Measurements from ENCODE around the gene MACC1. TPM values are rescaled to one million over a fixed set of nuclear protein-coding genes. Genes with fewer than 3 reads are reported as not detected.

MACC1 gene
- total and polyA plus RNA-seq, 2 experiments from 2014 or later, result 3.4 to 13.4 TPM

DNA sequence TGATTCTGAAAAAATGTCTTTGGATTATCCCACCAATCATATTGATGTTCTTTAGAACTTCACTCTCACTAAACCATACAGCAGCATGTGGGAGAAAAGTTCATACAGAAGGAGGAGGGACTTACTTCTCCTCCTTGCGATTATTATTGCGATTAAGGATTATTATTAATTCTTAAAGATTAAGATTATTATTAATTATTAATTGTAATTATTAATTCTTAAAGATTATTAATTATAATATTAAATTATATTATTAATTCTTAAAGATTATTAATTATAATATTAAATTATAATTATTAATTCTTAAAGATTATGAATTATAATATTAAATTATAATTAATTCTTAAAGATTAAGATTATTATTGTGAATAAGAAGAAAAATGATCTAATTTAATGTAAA lies 80.5 kb downstream of the MACC1 start:
- Mint-ChIP-seq H3K36me3 (ENCODE audit: low read depth) (peaks cover 8% of the 10 kb centered on the region; the same call in 2 of the 3 replicates), H3K4me1 (peaks cover 11% of the 10 kb centered on the region; the same call in 2 of the 3 replicates), H3K27ac (no peak overlapping the region), H3K9me3 (no peaks in the 10 kb centered on the region), H3K27me3 (ENCODE audit: insufficient read depth, low read depth, poor library complexity) (peaks cover 2% of the 10 kb centered on the region), H3K4me3 (no peak overlapping the region)
- Histone ChIP-seq H4K20me1 (replicated peaks; ENCODE audit: insufficient read depth) (no peaks in the 10 kb centered on the region), H3K79me2 (replicated peaks; ENCODE audit: insufficient read depth) (no peaks in the 10 kb centered on the region), H3K4me3 (no peak overlapping the region), H3K4me1 (ENCODE audit: insufficient read depth) (peaks cover 13% of the 10 kb centered on the region), H3K27ac (ENCODE audit: low read depth) (no peak overlapping the region), H3F3A (replicated peaks; ENCODE audit: low read depth) (0 out of 2 replicates have a peak, but pooled peaks cover 3% of the 10 kb centered on the region), H3K36me3 (ENCODE audit: insufficient read depth) (no peaks in the 10 kb centered on the region), H3K27me3 (ENCODE audit: insufficient read depth) (no peaks in the 10 kb centered on the region), H3K9me2 (ENCODE audit: insufficient read depth) (no peaks in the 10 kb centered on the region), H2AFZ (no peak overlapping the region), H3K4me2 (no peak overlapping the region)
- no peak for ATAC-seq
- DNase-seq (ENCODE audit: low spot score), result no peak
- TF ChIP-seq JUNB (IDR thresholded peaks at IDR 0.05; ENCODE audit: unreplicated experiment) (no peak), ZNF114 (CRISPR knock-in tag; IDR thresholded peaks at IDR 0.05) (no peak), ZNF331 (CRISPR knock-in tag; IDR thresholded peaks at IDR 0.05; ENCODE audit: low read depth) (no peak), CREB1 (CRISPR knock-in tag; IDR thresholded peaks at IDR 0.05; ENCODE audit: low read depth) (no peak), POLR2AphosphoS5 (IDR thresholded peaks at IDR 0.05; ENCODE audit: low read depth) (no peak), STAT1 (IDR thresholded peaks at IDR 0.05; ENCODE audit: unreplicated experiment) (no peak), EZH2 (IDR thresholded peaks at IDR 0.05; ENCODE audit: low read depth, unreplicated experiment) (no peak), NANOG (IDR thresholded peaks at IDR 0.05; ENCODE audit: borderline replicate concordance) (no peak), EZH2phosphoT487 (IDR thresholded peaks at IDR 0.05; ENCODE audit: unreplicated experiment) (no peak)
- TF ChIP-seq, protein P1, sequence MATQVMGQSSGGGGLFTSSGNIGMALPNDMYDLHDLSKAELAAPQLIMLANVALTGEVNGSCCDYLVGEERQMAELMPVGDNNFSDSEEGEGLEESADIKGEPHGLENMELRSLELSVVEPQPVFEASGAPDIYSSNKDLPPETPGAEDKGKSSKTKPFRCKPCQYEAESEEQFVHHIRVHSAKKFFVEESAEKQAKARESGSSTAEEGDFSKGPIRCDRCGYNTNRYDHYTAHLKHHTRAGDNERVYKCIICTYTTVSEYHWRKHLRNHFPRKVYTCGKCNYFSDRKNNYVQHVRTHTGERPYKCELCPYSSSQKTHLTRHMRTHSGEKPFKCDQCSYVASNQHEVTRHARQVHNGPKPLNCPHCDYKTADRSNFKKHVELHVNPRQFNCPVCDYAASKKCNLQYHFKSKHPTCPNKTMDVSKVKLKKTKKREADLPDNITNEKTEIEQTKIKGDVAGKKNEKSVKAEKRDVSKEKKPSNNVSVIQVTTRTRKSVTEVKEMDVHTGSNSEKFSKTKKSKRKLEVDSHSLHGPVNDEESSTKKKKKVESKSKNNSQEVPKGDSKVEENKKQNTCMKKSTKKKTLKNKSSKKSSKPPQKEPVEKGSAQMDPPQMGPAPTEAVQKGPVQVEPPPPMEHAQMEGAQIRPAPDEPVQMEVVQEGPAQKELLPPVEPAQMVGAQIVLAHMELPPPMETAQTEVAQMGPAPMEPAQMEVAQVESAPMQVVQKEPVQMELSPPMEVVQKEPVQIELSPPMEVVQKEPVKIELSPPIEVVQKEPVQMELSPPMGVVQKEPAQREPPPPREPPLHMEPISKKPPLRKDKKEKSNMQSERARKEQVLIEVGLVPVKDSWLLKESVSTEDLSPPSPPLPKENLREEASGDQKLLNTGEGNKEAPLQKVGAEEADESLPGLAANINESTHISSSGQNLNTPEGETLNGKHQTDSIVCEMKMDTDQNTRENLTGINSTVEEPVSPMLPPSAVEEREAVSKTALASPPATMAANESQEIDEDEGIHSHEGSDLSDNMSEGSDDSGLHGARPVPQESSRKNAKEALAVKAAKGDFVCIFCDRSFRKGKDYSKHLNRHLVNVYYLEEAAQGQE (IDR thresholded peaks at IDR 0.05; ENCODE audit: unreplicated experiment), result no peak
- TF ChIP-seq, protein P2, sequence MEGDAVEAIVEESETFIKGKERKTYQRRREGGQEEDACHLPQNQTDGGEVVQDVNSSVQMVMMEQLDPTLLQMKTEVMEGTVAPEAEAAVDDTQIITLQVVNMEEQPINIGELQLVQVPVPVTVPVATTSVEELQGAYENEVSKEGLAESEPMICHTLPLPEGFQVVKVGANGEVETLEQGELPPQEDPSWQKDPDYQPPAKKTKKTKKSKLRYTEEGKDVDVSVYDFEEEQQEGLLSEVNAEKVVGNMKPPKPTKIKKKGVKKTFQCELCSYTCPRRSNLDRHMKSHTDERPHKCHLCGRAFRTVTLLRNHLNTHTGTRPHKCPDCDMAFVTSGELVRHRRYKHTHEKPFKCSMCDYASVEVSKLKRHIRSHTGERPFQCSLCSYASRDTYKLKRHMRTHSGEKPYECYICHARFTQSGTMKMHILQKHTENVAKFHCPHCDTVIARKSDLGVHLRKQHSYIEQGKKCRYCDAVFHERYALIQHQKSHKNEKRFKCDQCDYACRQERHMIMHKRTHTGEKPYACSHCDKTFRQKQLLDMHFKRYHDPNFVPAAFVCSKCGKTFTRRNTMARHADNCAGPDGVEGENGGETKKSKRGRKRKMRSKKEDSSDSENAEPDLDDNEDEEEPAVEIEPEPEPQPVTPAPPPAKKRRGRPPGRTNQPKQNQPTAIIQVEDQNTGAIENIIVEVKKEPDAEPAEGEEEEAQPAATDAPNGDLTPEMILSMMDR (conservative IDR thresholded peaks at IDR 0.05; ENCODE audit: low read depth in 2 of 2), result no peak
- TF ChIP-seq, protein P3, sequence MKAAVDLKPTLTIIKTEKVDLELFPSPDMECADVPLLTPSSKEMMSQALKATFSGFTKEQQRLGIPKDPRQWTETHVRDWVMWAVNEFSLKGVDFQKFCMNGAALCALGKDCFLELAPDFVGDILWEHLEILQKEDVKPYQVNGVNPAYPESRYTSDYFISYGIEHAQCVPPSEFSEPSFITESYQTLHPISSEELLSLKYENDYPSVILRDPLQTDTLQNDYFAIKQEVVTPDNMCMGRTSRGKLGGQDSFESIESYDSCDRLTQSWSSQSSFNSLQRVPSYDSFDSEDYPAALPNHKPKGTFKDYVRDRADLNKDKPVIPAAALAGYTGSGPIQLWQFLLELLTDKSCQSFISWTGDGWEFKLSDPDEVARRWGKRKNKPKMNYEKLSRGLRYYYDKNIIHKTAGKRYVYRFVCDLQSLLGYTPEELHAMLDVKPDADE (IDR thresholded peaks at IDR 0.05), result no peak
- TF ChIP-seq, protein P4, sequence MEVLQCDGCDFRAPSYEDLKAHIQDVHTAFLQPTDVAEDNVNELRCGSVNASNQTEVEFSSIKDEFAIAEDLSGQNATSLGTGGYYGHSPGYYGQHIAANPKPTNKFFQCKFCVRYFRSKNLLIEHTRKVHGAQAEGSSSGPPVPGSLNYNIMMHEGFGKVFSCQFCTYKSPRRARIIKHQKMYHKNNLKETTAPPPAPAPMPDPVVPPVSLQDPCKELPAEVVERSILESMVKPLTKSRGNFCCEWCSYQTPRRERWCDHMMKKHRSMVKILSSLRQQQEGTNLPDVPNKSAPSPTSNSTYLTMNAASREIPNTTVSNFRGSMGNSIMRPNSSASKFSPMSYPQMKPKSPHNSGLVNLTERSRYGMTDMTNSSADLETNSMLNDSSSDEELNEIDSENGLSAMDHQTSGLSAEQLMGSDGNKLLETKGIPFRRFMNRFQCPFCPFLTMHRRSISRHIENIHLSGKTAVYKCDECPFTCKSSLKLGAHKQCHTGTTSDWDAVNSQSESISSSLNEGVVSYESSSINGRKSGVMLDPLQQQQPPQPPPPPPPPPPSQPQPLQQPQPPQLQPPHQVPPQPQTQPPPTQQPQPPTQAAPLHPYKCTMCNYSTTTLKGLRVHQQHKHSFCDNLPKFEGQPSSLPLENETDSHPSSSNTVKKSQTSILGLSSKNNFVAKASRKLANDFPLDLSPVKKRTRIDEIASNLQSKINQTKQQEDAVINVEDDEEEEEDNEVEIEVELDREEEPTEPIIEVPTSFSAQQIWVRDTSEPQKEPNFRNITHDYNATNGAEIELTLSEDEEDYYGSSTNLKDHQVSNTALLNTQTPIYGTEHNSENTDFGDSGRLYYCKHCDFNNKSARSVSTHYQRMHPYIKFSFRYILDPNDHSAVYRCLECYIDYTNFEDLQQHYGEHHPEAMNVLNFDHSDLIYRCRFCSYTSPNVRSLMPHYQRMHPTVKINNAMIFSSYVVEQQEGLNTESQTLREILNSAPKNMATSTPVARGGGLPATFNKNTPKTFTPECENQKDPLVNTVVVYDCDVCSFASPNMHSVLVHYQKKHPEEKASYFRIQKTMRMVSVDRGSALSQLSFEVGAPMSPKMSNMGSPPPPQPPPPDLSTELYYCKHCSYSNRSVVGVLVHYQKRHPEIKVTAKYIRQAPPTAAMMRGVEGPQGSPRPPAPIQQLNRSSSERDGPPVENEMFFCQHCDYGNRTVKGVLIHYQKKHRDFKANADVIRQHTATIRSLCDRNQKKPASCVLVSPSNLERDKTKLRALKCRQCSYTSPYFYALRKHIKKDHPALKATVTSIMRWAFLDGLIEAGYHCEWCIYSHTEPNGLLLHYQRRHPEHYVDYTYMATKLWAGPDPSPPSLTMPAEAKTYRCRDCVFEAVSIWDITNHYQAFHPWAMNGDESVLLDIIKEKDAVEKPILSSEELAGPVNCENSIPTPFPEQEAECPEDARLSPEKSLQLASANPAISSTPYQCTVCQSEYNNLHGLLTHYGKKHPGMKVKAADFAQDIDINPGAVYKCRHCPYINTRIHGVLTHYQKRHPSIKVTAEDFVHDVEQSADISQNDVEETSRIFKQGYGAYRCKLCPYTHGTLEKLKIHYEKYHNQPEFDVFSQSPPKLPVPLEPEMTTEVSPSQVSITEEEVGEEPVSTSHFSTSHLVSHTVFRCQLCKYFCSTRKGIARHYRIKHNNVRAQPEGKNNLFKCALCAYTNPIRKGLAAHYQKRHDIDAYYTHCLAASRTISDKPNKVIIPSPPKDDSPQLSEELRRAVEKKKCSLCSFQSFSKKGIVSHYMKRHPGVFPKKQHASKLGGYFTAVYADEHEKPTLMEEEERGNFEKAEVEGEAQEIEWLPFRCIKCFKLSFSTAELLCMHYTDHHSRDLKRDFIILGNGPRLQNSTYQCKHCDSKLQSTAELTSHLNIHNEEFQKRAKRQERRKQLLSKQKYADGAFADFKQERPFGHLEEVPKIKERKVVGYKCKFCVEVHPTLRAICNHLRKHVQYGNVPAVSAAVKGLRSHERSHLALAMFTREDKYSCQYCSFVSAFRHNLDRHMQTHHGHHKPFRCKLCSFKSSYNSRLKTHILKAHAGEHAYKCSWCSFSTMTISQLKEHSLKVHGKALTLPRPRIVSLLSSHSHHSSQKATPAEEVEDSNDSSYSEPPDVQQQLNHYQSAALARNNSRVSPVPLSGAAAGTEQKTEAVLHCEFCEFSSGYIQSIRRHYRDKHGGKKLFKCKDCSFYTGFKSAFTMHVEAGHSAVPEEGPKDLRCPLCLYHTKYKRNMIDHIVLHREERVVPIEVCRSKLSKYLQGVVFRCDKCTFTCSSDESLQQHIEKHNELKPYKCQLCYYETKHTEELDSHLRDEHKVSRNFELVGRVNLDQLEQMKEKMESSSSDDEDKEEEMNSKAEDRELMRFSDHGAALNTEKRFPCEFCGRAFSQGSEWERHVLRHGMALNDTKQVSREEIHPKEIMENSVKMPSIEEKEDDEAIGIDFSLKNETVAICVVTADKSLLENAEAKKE (CRISPR knock-in tag; IDR thresholded peaks at IDR 0.05), result no peak

Data from GM23338 (cell line).